ENCODE measurements around the gene PPM1H.

DNA sequence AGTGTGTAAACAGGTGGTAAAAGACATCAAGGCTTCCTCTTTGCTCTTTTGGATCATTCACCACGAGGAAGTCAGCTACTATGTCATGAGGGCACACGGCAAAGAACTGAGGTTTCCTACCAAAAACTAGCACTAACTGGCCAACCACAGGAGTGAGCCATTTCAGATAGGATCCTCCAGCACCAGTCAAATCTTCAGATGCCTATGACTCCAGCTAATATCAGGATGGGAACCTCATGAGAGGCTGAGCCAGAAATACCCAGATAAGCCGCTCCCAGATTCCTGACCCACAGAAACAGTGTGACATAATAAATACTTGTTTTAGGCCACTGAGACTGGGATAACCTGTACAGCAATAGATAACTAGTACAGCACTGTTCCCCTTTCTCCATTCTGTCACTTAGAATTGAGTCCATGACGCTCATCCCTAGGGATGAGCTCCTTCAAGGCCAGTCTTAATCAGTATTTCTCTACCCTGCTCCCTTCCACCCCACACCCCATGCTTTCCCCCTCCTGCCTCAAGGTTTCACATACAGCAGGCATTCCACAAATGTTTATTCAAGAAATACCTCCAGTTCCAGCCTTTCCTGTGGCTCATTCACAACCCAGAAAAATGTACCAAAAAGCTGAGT, 68.4 kb downstream of the PPM1H start:
- TF ChIP-seq, protein P1, sequence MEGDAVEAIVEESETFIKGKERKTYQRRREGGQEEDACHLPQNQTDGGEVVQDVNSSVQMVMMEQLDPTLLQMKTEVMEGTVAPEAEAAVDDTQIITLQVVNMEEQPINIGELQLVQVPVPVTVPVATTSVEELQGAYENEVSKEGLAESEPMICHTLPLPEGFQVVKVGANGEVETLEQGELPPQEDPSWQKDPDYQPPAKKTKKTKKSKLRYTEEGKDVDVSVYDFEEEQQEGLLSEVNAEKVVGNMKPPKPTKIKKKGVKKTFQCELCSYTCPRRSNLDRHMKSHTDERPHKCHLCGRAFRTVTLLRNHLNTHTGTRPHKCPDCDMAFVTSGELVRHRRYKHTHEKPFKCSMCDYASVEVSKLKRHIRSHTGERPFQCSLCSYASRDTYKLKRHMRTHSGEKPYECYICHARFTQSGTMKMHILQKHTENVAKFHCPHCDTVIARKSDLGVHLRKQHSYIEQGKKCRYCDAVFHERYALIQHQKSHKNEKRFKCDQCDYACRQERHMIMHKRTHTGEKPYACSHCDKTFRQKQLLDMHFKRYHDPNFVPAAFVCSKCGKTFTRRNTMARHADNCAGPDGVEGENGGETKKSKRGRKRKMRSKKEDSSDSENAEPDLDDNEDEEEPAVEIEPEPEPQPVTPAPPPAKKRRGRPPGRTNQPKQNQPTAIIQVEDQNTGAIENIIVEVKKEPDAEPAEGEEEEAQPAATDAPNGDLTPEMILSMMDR (conservative IDR thresholded peaks at IDR 0.05; ENCODE audit: low read length): no peak
- TF ChIP-seq EZH2phosphoT487 (IDR thresholded peaks at IDR 0.05; ENCODE audit: borderline replicate concordance): no peak

All from Loucy (cell line).